OCI-LY1 (cell line): Measurements from ENCODE around the gene WBP2.

Experiments used
- H2AFZ ChIP-seq: fragments of 200-600 bp; sonication (generic), shearing (Covaris generic); 2 replicates; pipeline ENCODE4 v1.6.0; 2014; ENCODE audit warnings: antibody characterized with exemption, mild to moderate bottlenecking, low read length
- H3F3A ChIP-seq: fragments of 200-600 bp; sonication (generic), shearing (Covaris generic); 2 replicates; pipeline ENCODE4 v1.6.0; 2014; ENCODE audit warnings: mild to moderate bottlenecking, antibody characterized with exemption, low read length, moderate library complexity; ENCODE audit not compliant: insufficient read depth
- H3K27ac ChIP-seq: fragments of 200-600 bp; sonication (generic); 2 replicates; pipeline ENCODE4 v1.5.1; 2014; ENCODE audit warnings: low read length, mixed run types, mild to moderate bottlenecking, low read depth; ENCODE audit not compliant: poor library complexity, severe bottlenecking
- H3K27me3 ChIP-seq: fragments of 200-600 bp; sonication (generic); 2 replicates; pipeline ENCODE4 v1.6.0; 2014; ENCODE audit warnings: antibody characterized with exemption, mild to moderate bottlenecking, low read length, moderate library complexity; ENCODE audit not compliant: insufficient read depth
- H3K36me3 ChIP-seq: fragments of 200-600 bp; sonication (generic); 2 replicates; pipeline ENCODE4 v1.6.1; 2014; ENCODE audit warnings: mild to moderate bottlenecking, antibody characterized with exemption, low read length, moderate library complexity, mixed read lengths; ENCODE audit not compliant: insufficient read depth
- H3K4me1 ChIP-seq: fragments of 200-600 bp; sonication (generic); 2 replicates; pipeline ENCODE4 v1.5.1; 2014; ENCODE audit warnings: mild to moderate bottlenecking, low read length, moderate library complexity; ENCODE audit not compliant: insufficient read depth, severe bottlenecking
- H3K4me2 ChIP-seq: fragments of 200-600 bp; sonication (generic), shearing (Covaris generic); 2 replicates; pipeline ENCODE4 v1.6.1; 2014; ENCODE audit warnings: low read length
- H3K4me3 ChIP-seq: fragments of 200-600 bp; sonication (generic); 2 replicates; pipeline ENCODE4 v1.5.1; 2014; ENCODE audit warnings: low read length, low read depth, mild to moderate bottlenecking, mixed read lengths; ENCODE audit not compliant: poor library complexity, severe bottlenecking
- H3K79me2 ChIP-seq: fragments of 200-600 bp; shearing (Covaris generic); 2 replicates; pipeline ENCODE4 v1.6.1; 2016; ENCODE audit warnings: mixed run types, low read length, mixed read lengths; ENCODE audit not compliant: insufficient read depth
- H3K9ac ChIP-seq: fragments of 200-600 bp; sonication (generic), shearing (Covaris generic); 2 replicates; pipeline ENCODE4 v1.6.1; 2014; ENCODE audit warnings: mild to moderate bottlenecking, low read length, mixed read lengths
- H3K9me2 ChIP-seq: fragments of 200-600 bp; sonication (generic), shearing (Covaris generic); 2 replicates; pipeline ENCODE4 v1.6.1; 2014; ENCODE audit warnings: low read depth, mild to moderate bottlenecking, low read length, mixed read lengths
- H3K9me3 ChIP-seq: fragments of 200-600 bp; shearing (Covaris generic); 2 replicates; pipeline ENCODE4 v1.6.1; 2014; ENCODE audit warnings: low read length, mixed read lengths
- H4K20me1 ChIP-seq: fragments of 200-600 bp; sonication (generic), shearing (Covaris generic); 2 replicates; pipeline ENCODE4 v1.6.0; 2016; ENCODE audit warnings: mild to moderate bottlenecking, low read length; ENCODE audit not compliant: insufficient read depth
- EZH2 ChIP-seq: fragments of 200-600 bp; sonication (generic), shearing (Covaris generic); IDR thresholded peaks from 2 replicates; pipeline ENCODE4 v1.8.0; 2017; ENCODE audit warnings: borderline replicate concordance, mixed run types, mild to moderate bottlenecking, antibody characterized with exemption, low read length, moderate library complexity, mixed read lengths
- TF ChIP-seq, protein P1 (sequence below): fragments of 200-600 bp; sonication (generic), shearing (Covaris generic); IDR thresholded peaks from 2 replicates; pipeline ENCODE4 v1.5.1; 2017; ENCODE audit warnings: mild to moderate bottlenecking, antibody characterized with exemption, low read length, moderate library complexity, mixed read lengths

The WBP2 gene

DNA sequence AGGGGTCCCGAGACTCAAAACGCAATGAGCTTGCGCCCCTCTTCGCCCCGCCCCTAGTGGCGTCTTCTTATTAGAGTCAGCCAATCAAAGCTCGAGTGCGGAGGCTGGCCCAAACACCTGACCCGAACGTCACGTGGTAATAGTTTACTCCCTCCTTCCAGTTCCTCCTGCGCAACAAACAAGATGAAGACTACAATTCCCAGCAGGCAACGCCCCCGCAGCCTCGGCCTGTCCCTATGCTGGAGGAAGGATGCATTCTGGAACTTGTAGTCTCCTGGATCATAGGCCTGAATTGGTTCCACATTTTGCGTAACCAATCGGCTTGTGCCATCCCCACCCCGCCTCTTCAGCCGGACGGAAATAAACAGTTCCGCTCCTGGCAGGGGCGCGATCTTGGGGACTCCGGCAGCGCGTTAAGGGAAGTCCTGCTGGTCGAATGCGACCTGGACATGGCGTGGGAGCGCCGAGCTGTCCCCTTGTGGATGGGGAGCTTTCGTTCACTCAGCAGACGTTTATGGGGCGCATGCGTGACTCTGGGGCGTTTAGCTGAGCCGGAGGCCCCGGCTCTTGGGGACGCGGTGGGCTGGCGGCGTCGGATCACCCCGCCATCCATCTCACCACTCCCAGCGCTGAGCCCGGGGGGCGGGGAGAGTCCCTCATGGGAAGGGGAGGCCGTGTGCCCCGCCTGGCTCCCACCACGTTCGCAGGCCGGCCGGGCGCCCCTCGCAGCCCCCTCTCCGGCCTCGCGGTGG, at the start of gene WBP2:
WBP2 (minus strand) TSS at position 26 of the 752 bp plus-strand sequence. CDS start 38 bp downstream, outside the sequence.
- Histone ChIP-seq H2AFZ (no peak within 1 kb of the TSS), H3K4me2 (peak within 1 kb of the TSS; percentile 92), H4K20me1 (no peaks in the 10 kb centered on the region), H3K4me3 (peak within 1 kb of the TSS; percentile 83), H3K9ac (peak within 1 kb of the TSS; percentile 93), H3F3A (no peaks in the 10 kb centered on the region), H3K9me3 (no peaks in the 10 kb centered on the region), H3K79me2 (no peaks in the 10 kb centered on the region), H3K27me3 (no peaks in the 10 kb centered on the region), H3K9me2 (no peaks in the 10 kb centered on the region), H3K27ac (peak within 1 kb of the TSS; percentile 70), H3K36me3 (peaks cover 11% of the 10 kb centered on the region; the same call in 1 of the 2 replicates), H3K4me1 (peaks cover 39% of the 10 kb centered on the region)
- TF ChIP-seq, protein P1, sequence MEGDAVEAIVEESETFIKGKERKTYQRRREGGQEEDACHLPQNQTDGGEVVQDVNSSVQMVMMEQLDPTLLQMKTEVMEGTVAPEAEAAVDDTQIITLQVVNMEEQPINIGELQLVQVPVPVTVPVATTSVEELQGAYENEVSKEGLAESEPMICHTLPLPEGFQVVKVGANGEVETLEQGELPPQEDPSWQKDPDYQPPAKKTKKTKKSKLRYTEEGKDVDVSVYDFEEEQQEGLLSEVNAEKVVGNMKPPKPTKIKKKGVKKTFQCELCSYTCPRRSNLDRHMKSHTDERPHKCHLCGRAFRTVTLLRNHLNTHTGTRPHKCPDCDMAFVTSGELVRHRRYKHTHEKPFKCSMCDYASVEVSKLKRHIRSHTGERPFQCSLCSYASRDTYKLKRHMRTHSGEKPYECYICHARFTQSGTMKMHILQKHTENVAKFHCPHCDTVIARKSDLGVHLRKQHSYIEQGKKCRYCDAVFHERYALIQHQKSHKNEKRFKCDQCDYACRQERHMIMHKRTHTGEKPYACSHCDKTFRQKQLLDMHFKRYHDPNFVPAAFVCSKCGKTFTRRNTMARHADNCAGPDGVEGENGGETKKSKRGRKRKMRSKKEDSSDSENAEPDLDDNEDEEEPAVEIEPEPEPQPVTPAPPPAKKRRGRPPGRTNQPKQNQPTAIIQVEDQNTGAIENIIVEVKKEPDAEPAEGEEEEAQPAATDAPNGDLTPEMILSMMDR, result peak; percentile 70
- TF ChIP-seq EZH2, result no peak

DNA sequence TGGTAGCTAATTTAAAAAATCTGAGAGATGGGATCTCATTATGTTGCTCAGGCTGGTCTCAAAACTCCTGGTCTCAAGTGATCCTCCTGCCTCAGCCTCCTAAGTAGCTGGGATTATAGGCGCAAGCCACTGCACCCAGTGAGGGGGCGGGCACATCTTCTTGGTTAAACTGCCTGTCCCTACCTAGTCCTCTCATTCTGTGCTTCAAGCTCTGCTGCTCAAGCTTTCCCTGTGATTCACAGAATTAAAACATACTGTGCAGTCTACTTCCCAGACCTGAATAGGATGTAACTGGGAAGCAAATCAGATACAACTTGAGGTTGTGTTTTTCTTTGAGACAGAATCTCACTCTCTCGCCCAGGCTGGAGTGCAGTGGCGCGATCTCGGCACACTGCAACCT, 47.3 kb upstream of the WBP2 start:
- Histone ChIP-seq H3K4me3 (no peak overlapping the region), H3K27ac (no peak overlapping the region), H3K36me3 (peaks cover 42% of the 10 kb centered on the region), H3K4me1 (peaks cover 28% of the 10 kb centered on the region), H3K9ac (no peak overlapping the region), H3K27me3 (no peaks in the 10 kb centered on the region), H2AFZ (no peak overlapping the region), H4K20me1 (no peaks in the 10 kb centered on the region), H3K9me2 (no peaks in the 10 kb centered on the region), H3K79me2 (peaks cover 5% of the 10 kb centered on the region; the same call in 1 of the 2 replicates), H3K9me3 (no peaks in the 10 kb centered on the region), H3K4me2 (no peak overlapping the region), H3F3A (0 out of 2 replicates have a peak, but pooled peaks cover 4% of the 10 kb centered on the region)
- no peak for TF ChIP-seq EZH2
- TF ChIP-seq, protein P1, result no peak

DNA sequence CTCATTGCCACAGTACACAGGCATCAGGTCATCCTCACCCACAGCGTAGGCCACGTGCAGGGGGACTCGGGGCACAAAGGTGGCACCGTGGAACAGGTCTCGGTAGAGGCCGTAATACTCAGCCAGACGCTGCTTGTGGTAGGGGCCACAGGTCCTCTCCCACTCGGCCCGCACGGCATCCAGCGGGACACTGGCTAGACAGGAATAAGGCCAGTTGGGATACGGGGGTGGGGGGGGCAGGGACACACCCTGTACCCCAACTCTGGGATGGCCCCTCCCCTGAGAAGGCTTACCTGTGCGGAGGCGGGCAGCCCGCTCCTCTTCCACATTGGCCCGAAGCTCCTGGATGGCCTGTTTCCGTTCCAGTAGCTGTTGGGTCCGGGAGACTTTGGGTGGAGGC, 46.6 kb upstream of the WBP2 start:
- H3K79me2 ChIP-seq, result peaks cover 5% of the 10 kb centered on the region; the same call in 1 of the 2 replicates
- no peak overlapping the region for H2AFZ ChIP-seq
- H3K4me3 ChIP-seq, result no peak overlapping the region
- no peak overlapping the region for H3K27ac ChIP-seq
- H3K4me1 ChIP-seq, result peaks cover 33% of the 10 kb centered on the region
- no peak for TF ChIP-seq EZH2
- TF ChIP-seq, protein P1, result no peak
- no peak overlapping the region for H3K9ac ChIP-seq
- H3K36me3 ChIP-seq, result peaks cover 42% of the 10 kb centered on the region
- H3K9me3 ChIP-seq, result no peaks in the 10 kb centered on the region
- no peaks in the 10 kb centered on the region for H3K27me3 ChIP-seq
- no peaks in the 10 kb centered on the region for H3K9me2 ChIP-seq
- no peaks in the 10 kb centered on the region for H4K20me1 ChIP-seq
- H3F3A ChIP-seq, result 0 out of 2 replicates have a peak, but pooled peaks cover 4% of the 10 kb centered on the region
- H3K4me2 ChIP-seq, result no peak overlapping the region
